ENCODE data around the gene WAS.
"Not testable (repeated sequence)": the region's sequence is repeated elsewhere in the genome, so short reads cannot be mapped to it uniquely, and the experiment has no call there.

Gene WAS

DNA sequence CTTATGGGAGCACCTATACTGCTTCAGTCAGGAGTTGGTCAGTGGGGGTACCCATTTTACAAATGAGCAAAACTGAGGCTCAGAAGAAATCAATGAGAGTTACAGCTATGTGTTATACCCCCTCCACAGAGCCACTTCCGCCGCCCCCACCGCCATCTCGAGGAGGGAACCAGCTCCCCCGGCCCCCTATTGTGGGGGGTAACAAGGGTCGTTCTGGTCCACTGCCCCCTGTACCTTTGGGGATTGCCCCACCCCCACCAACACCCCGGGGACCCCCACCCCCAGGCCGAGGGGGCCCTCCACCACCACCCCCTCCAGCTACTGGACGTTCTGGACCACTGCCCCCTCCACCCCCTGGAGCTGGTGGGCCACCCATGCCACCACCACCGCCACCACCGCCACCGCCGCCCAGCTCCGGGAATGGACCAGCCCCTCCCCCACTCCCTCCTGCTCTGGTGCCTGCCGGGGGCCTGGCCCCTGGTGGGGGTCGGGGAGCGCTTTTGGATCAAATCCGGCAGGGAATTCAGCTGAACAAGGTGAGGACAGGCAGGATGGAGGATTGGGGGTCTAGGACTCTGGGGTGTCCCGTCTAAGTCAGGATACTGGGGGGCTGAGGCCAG lies 5.0 kb downstream of the WAS start:
- DNase-seq = no peak

DNA sequence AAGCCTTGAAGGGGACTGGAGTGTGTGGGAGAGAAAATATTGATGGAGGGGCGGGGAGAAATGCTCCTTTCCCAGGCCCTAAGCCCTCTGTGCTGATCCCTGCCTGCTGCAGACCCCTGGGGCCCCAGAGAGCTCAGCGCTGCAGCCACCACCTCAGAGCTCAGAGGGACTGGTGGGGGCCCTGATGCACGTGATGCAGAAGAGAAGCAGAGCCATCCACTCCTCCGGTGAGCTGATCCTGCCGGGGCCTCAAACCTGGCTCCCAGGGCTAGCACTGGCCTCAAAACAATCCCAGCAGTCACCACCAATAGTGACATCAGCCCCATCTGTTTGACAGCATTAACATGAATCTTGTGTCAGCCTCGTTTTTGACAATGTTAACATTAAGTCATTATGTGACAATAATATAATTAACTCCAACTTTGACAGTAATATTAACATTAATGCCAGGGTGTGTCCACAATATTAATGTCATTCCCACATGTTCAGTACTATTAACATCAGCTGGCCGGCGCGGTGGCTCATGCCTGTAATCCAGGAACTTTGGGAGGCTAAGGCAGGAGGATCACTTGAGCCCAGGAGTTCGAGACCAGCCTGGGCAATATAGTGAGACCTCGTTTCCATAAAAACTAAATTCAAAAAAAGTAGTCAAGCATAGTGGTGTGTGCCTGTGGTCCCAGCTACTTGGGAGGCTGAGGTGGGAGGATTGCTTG lies 5.8 kb downstream of the WAS start:
- DNase-seq = no peak

GRCh38 chrX:48691746-48692145 lies 8.1 kb downstream of the WAS start:
- DNase-seq = not testable (repeated sequence)

DNA sequence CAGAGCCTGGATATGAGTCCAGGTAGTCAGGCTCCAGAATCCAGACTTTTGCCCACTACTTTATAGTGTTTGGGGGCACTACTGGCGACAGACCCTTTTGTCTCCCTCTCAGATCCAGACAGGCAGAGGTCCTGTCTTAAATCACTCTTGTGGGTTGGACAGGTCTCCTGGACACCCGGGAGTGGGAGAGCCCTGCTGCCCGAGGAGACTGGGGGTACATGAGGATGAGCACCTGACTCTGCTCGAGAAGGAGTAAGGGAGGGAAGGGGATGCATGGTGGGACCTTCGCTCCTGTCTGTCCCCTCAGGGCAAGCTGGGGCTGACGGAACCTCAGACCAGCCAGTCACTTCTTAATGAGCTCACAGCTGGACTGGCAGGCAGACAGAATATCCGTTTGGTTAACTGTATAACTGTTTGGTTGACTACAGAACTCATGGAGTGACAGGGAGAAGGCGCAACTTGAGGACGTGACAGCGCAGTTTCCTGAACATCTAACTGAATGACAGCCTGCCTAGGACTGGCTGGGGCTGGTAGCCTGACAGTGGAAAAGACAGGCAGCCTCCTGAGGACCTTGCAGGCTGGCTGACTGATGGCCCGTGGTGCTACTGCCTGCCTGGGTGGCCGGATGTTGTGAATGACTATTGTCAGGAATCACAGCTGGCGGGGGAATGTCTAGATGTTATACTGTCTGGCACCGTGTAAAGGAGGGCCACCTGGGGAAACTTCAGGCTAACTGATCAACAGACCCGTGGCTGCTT lies 11.4 kb downstream of the WAS start:
- no peak for DNase-seq

DNA sequence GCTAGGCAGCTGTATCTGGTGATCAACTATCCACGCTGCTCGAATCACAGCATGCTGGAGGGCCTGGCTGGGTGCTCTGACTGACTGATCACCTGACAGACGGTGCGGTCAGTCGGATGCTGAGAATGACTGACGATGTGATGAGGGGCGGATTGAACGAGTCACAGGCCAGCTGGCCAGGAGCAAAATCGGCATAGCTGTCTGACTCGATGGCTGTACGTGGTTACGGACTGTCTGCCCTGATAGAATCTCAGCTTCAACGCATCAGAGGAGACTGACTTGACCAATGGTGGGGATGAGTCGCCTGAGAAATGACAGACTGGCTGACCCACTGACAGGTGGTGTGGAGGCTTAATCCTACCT lies 11.9 kb downstream of the WAS start:
- no peak for DNase-seq

DNA sequence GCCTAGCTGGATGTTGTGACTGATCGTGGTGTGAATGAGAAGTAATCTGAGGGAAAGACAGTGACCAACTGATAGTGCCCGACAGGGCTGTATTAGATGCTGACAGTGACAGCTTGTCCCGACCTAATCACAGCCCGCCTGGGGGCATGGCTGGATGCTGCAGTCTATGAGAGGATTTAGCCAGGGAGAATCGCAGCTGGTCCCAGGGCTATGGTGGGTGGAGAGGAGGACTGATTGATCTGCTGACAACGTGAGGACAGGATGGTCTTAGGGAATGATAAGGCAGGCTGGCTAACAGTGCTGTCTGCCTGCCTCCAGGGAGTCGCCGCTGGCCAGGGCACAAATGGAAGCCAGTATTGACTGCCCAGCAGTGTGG lies 12.3 kb downstream of the WAS start:
- DNase-seq = no peak

DNA sequence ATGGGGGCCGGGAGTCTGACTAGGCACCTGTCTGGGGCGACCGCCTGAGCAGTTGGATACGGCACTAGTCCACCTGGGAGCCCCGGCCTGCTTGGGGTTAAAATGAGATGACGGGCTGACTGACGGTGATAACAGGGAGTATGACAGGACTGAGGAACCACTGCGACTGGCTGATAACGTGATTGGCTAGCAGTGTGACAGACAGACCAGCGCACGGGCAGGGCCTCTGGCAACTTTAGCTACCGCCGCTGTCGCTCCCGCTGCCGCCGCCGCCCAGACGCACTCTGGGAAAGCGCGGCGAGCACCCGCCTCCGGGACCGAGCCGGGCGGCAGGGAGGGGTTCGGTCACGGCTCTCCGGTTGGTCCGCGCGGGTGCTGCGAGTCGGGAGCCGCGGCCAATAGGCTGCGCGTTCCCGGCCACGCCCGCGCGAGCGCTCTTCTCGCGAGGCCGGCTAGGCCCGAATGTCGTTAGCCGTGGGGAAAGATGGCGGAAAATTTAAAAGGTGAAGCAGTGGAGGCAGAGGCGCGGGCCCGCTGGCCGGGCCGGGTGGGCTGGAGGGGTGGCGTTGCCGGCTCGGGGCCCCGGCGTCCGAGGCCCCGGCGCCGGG lies 12.8 kb downstream of the WAS start, which contains the start of gene SUV39H1:
TSS of gene SUV39H1 (plus strand) at position 434 of the 608 bp plus-strand sequence. CDS start at position 485, 51 bp downstream.
- DNase-seq = peak; percentile 68 to 74

DNA sequence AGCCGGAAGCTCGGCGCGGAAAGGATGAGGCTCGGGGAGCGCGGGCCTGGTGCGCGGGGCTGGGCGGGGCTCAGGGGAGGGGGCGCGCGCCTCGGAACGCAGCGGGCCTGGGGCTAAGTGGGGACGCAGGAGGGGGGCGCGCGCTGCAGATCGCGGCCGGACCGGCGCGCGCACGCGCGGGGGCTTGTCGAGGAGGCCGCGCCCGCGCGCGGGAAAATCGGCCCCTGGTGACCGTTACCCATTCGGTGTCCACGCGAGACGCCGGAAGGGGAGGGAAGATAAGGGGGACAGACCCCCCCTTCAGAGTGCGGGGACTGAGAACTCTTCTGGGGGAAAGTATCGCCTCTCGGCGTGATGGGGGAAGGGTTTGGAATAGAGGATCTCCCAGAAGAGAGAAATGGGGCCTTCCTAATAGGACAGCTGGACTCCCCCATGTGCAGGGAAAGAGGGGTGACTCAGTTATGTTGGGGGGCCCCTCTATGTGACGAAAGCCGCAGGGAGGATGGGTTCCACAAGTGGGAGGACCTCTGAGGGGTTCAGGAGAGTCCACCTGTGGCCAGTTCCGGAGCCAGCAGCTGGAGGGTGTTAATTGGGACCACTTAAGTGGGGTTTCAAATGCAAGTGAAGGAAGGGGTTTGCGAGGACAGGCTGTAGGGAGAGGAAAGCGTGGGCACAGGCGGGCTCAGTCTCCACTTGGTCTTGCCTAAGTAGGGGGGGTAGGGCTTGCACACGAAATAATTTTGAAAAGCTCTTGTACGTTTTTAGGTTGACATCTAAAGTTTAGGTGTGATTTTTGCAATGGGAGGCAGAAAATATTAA lies 13.5 kb downstream of the WAS start:
- no peak for DNase-seq

DNA sequence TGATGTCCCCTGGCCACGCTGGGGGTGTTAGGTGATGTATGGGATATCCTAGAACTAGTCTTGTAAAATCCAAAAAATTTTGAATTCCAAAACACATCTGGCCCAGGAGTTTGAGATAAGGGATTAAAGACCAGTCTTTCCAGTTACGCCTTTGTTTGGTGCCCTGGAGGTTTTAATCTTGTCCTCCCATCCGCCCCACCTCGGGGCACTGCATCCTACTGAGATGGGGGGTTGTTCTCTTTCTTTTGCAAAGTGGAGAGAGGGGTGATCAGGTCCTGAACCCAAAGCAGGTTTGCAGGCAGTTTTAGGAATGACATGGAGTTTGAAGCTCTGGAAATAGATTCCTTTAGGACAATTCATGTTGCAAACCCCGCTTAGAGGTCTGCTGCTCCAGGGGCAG lies 14.7 kb downstream of the WAS start:
- no peak for DNase-seq

DNA sequence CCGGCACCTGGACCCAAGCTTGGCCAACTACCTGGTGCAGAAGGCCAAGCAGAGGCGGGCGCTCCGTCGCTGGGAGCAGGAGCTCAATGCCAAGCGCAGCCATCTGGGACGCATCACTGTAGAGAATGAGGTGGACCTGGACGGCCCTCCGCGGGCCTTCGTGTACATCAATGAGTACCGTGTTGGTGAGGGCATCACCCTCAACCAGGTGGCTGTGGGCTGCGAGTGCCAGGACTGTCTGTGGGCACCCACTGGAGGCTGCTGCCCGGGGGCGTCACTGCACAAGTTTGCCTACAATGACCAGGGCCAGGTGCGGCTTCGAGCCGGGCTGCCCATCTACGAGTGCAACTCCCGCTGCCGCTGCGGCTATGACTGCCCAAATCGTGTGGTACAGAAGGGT lies 16.6 kb downstream of the WAS start:
- no peak for DNase-seq

- DNase-seq = no peak
Measured at GRCh38 chrX:48700951-48701653, 17.5 kb downstream of the WAS start.

GRCh38 chrX:48702032-48702431 lies 18.4 kb downstream of the WAS start:
- DNase-seq = no peak

DNA sequence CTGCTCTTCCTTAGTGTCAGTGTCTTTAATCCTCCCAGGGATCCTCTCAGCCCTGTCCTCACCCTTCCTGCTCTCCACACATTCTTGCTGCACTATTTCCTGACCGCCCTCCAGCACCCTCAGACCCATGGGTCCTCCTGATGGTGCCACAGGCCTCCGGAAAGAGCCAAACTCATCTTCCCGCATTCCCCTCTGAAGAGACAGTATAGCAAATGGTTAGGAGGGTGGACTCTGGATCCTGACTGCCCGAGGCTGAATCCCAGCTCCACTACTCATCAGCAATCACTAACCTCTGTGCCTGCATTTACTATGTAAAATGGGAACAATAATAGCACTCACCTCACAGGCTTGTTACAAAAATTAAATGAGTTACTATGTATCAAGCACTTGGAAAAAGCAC lies 19.1 kb downstream of the WAS start:
- no peak for DNase-seq

DNA sequence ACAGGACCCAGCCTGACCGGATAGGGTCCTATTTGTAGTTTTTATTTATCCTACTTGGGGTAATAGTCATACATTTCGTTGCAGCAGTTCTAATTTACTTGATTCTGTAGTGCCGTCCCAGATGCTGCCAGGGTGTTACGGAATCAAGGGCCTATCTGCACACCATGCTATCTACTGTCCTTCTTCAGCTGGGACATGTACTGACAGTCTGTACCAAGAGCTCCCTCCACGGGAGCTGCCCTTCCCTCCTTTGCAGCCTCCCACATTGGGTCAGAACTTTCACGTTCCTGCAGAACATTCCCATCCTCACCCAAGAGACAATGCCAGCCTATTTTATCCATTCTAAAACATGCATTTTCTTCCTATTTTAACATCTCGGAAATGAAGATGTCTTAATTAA lies 19.6 kb downstream of the WAS start:
- no peak for DNase-seq

DNA sequence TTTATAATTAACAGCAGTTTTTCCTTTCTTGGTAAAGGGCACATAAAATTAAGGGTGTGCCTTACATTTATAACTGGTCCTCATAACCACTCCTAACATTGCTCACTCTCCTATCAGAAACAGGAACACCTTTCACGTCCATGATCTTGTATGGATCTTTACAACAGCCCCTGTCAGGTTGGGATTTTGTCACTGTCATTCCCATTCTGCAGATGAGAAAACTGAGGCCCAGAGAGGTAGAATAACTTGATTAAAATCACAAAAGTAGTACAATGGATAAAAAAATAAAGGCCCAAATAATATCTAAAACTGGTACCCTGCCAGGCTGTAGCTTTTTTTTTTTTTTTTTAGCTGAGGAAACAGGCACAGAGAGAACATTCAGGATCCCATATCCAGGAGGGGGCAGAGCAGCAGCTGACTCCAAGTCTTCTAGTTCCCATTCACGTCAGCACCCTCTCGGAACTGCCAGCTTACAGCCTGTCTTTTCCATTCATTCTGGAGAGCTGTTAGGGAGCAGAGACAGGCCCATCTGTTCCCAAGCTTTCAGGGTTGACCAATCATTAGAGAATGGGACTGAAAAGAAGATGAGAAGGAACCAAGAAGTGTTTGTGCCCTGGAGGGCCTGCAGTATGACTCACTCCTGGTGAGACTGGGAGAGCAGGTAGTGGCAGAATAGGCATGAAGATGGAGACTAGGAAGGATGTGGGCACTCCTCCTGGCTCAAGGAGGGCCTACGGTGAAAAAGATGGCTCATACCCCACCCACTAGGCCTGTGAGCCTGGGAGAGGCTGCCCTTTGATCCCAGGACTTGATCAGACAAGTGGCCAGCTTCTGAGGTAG lies 20.3 kb downstream of the WAS start:
- no peak for DNase-seq

DNA sequence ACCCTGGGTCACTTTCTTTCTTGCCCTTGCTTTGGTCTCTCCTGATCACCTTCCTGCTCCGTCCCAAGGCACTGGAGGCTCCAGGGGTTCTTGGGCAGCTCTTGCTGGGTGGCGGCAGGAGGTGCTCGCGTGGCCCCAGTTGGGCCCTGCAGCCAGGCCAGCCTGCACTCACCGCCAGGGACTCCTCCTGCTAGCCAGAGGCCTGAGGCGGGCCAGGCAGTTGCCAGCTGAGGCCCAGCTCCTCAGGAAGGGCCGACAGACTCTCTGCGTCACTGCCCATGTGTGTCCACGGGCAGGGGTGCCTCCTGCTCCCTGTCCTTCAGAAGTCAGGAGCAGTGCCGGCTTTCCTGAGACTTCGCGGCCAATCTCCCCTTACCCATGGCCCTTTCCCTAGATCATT lies 22.3 kb downstream of the WAS start:
- DNase-seq = no peak

DNA sequence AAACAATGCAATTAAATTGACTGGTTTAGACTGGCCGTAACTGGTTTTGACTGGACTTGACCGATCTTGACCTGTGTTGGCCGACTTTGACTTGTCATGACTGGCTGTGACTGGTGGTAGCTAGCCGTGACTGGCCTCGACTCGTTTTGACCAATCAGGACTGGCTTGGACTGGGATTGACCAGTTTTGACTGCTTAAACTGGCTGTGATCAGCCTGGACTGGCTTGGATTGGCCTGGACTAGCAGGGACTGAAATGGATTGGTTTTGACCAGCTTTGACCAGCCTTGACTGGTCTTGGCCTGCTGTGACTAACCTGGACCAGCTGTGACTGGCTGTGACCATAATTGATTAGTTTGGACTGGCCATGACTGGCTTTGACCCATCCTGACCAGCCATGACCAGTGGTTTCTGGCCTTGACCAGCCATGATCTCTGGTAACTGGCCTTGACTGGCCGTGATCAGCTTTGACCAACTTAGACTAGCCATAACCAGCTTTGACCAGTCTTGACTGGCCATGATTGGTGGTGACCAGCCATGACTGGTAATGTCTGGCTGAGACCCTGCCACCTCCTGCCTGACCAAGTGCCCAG lies 26.0 kb downstream of the WAS start:
- DNase-seq = no peak

GRCh38 chrX:48711162-48711928 lies 27.7 kb downstream of the WAS start:
- no peak for DNase-seq

GRCh38 chrX:48711929-48712505 lies 28.4 kb downstream of the WAS start:
- no peak for DNase-seq

GRCh38 chrX:48713847-48714246 lies 30.2 kb downstream of the WAS start:
- no peak for DNase-seq

Data from activated CD4-positive, alpha-beta T cell treated with anti-CD3 and anti-CD28 coated beads, Interleukin-2, amount 50 U/mL, for 4 hours (primary cell).